ACHN (cell line): Measurements from ENCODE around the gene DMPK.

Experiments used
- DNase-seq: peaks from one replicate; pipeline ENCODE4 v3.0.0-alpha.2; 2015
- in situ Hi-C: cut with HindIII; loops from 2 replicates; pipeline ENCODE4 v1.10.0; 2017; ENCODE audit warnings: low sequenced_read_pairs, low pct_ligation_motif_present, low pct_unique_long_range_greater_than_20kb

The DMPK gene, protein sequence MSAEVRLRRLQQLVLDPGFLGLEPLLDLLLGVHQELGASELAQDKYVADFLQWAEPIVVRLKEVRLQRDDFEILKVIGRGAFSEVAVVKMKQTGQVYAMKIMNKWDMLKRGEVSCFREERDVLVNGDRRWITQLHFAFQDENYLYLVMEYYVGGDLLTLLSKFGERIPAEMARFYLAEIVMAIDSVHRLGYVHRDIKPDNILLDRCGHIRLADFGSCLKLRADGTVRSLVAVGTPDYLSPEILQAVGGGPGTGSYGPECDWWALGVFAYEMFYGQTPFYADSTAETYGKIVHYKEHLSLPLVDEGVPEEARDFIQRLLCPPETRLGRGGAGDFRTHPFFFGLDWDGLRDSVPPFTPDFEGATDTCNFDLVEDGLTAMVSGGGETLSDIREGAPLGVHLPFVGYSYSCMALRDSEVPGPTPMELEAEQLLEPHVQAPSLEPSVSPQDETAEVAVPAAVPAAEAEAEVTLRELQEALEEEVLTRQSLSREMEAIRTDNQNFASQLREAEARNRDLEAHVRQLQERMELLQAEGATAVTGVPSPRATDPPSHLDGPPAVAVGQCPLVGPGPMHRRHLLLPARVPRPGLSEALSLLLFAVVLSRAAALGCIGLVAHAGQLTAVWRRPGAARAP

DNA sequence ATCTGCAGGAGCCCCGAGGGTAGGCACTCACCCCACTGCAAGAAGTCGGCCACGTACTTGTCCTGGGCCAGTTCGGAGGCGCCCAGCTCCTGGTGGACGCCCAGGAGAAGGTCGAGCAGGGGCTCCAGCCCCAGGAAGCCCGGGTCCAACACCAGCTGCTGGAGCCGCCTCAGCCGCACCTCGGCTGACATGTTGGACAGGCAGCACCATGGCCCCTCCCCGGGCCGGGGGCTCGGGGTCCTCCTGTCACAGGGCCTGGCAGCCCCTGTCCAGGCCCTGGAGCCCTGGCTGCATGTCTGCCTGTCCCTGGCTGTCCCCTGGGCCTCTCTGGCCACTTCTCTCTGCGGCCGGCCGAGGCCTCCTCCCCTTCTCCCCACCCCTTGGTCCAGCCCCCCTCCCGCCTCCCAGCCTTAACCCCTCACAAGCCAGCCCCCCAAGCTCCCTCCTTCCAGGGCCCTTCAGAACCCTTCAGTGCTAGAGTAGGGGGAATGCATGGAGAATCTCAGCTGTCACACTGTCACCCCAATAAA, at the start of gene DMPK:
Gene DMPK, minus strand, starts transcription at position 329 of the 530 bp plus-strand sequence. Its CDS starts 138 bp downstream, at position 191.
- in situ Hi-C loops = no loop called here
- DNase-seq = no peak

- in situ Hi-C loops = no loop called here
- DNase-seq = no peak
These were observed 46.7 kb upstream of the DMPK start for GRCh38 chr19:45828945-45829344.

- no peak for DNase-seq
- in situ Hi-C loops = no loop called here
These were observed 46.2 kb upstream of the DMPK start for GRCh38 chr19:45828523-45828922.

DNA sequence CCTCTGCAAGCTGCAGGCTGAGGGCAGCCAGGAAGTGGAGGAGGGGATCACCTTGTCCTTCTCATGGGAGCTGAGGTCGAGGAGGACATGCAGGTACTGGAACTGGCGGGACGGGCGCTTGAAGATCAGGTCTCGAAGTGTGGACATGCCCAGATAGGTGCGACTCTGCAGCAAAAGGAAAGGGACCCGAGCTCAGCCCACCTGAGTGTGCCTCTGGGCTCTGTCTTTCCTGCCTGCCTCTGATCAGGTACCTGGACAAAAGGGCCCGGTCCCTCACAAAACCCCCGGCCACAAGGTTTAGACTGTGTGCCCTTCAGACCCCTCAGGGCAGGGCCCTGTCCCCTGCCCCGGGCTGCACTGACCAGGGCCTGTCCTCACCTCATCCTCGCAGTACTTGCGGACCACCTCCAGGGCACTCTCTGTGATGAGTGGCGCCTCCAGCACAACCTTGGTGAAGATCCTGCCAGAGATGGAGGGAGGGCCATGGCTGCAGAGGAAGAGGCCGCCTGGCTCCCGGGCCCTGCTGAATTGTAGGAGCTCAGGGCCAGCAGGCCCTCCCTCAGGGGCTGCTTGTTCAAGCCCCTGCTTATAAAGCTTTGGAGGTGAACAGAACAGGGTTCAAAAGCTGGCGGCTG, 45.3 kb upstream of the DMPK start:
- no peak for DNase-seq

GRCh38 chr19:45826934-45827333, 44.6 kb upstream of the DMPK start:
- DNase-seq = no peak
- in situ Hi-C loops = no loop called here

More for the DNA sequence above, 45.3 kb upstream of the DMPK start:
- in situ Hi-C loops = no loop called here

DNA sequence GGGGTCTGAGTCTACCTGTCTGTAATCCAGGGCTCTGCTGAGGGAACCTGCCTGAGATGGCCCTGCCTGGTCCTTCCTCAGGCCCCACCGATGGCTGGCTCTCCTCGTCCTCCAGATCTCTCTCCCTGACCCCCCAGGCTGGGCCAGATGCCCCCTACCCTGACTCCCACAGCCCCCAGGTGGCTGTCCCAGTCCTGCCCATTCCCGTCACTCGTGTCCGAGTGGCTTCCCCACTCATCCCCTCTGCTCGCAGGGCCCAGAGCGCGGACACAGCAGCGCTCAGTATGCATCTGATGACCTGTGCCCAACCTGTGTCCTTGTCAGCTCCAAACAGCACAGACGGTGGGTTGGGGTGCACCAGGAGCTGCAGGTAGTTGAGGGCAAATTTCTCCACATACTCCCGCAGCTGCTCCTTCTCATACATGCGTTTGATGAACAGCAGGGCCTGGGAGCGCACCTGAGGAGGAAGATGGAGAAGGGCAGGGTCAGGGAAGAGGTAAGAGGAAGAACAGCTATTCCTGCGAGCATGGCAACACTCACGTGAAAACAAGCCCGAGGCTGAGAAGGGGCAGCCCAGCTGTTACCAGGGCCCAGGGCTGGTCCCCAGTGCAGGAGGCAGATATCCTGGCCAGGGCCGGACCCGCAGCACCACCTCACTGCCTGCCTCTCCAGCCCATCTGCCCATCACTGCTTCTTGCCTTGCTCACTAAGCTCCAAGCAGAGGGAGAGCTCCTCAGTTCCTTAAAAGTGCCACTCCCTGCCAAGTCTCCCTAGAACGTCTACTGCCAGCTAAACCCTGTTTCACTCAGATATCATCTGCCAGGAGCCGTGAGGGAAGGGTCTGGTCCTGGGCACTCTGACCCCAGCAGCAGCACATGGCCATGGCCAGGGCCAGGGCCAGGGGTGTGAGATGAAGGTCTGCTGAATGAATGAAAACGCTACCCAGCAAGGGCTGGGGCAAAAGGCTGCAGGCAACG, 43.9 kb upstream of the DMPK start:
- in situ Hi-C loops = no loop called here
- DNase-seq = no peak

DNA sequence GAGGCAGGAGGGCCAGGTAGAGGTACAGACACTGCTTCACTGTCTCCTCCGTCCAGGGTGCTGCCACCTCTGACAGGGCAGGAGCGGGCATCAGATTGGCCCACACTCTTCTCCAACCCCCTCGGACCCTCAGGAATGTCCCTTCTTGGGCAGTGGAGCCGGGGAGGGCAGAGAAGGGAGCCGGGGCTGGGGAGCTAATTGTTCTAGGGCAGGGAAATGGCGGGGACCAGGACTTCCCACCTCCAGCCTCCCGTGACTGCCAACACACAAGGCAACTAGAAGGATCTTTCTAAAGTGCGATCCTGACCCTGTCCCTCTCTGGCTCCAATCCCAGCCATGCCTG, 42.9 kb upstream of the DMPK start:
- in situ Hi-C loops = no loop called here
- DNase-seq = no peak

DNA sequence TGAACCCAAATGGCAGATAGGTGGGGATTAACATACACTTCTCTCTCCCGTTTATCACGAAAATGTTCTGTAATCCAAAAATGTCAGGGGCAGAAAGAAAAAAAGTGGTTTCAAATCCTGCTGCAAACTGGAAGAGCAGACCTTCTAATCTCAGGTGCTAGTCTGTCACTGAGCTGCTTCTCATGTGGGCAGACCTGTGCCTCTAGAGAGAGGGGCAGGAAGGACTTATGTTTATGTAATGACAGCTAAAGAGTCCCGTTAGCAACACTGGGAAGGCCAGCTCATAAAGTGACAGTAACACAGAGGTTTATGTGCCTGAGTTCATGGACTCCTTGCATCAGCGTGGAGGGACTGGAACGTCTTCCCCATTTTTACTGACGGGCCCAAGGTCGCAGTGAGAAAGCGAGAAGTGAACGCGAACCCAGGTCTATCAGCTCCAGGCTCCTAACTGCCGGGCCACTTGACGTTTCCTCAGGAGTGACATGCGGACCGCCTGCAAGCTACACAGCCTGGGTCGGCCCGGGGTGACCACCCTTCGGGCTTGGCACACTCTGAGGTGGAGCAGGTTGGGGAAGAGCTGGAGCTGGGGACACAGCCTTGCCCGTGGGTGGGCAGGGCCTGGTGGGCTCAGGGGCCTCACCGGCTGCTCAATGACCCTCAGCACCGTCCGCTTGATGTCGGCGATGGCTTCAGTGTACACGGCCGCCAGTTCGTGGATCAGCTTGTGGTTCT, 42.4 kb upstream of the DMPK start:
- in situ Hi-C loops = no loop called here
- no peak for DNase-seq

DNA sequence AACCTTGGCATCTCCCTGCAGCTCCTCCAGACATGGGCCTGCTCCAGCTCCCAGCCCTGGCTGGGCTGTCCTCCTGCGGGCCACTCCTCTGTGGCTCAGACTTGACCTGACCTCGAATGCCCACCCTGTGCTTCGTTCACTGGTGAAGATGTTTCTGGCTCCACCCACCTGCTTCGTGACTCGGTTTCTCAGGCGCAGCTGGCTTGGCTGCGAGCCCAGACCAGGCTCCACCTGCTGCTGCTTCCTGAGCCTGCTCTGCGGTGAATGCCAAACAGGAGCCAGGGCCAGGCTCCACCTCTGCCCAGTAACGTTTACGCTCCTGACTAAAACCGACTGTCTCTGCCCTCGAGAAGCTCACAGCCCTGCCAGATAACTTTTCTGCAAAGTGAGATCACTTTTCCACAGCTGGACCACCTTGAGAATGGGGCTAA, 41.8 kb upstream of the DMPK start:
- in situ Hi-C loops = no loop called here
- no peak for DNase-seq

GRCh38 chr19:45823182-45823581, 40.9 kb upstream of the DMPK start:
- DNase-seq = no peak
- in situ Hi-C loops = no loop called here

DNA sequence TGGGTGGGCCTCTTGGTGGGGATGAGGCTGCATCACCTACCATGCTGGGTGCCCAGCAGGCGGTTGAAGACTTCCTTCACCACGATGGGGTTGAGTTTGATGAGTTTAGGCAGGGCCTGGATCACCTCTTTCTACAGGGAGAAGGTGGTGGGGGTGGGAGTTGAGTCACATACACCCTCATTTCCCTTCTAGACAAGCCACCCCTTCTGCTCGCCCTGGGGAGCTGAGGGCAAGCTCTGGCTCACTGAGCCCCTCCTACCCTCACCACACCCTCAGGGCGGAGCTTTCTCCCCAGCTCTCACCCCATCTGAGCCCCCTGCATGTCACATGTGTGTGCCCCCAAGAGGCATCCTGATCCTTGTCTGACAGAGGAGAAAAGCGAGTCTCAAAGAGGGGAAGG, 40.4 kb upstream of the DMPK start:
- in situ Hi-C loops = no loop called here
- no peak for DNase-seq

- in situ Hi-C loops = no loop called here
- DNase-seq = no peak
These were observed 39.3 kb upstream of the DMPK start for GRCh38 chr19:45821570-45821969.

DNA sequence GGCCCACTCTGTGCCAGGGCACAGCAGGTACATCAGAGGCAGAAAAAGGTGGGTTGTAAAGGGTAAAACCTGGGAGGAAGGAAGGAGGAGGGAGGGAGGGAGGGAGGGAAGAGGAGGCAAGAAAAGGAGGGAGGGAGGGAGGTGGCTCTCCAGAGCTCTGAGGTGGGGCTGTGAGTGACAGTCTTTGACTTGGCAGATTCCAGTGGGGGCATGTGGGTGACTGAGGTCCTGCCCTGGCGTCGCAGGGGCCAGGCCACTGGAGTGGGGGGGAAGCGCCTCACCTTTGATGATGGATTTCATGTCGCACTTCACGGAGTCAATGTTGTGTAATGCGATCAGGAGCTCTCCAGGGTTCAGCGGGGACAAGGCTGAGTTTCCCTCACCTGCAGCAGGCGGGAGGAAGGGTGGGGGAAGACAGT, 38.8 kb upstream of the DMPK start:
- no peak for DNase-seq
- in situ Hi-C loops = no loop called here

DNA sequence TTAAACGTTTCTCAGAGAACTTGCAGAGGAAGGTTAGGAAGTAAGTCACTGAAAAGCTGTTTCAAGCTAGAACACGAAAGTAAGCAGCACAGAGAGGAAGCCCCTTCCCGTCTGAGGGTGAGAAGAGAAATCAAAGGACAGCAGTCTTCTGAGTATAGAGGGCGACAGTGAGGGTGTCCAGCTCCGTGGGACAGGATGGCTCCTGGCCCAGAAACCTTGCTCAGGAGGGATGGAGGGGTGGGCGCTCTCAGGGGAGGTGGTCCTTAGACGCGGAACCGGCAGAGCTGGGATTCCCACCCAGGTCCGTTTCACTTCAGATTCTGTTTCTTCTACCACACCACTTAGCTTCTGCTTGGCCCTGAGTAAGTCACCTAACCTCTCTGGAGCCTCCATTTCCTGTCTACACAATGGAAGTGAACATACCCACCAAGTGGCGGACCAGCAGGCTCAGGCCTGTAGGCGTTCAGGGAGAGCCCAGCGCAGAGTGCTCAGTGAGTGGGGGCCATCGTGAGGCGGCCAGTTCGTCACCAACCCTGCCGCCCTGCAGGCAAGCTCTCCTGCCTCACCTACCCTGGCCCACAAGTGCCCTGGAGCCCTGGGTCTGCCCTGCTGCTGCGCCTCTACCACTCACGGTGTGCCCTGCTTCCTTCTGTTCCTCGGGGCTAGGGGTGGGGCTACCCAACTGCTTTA, 38.3 kb upstream of the DMPK start:
- in situ Hi-C loops = no loop called here
- DNase-seq = no peak

- DNase-seq = no peak
- in situ Hi-C loops = no loop called here
These were observed 37.5 kb upstream of the DMPK start for GRCh38 chr19:45819769-45820168.

GRCh38 chr19:45817725-45818301, 35.5 kb upstream of the DMPK start:
- in situ Hi-C loops = no loop called here
- no peak for DNase-seq
